H1 (cell line): ENCODE measurements around the gene ZSCAN21. TPM values are rescaled to one million over a fixed set of nuclear protein-coding genes. Genes with fewer than 3 reads are reported as not detected.
A peak's percentile ranks its signal among the peaks of the same experiment; 100 is the strongest.

Experiments used
- CTCF ChIA-PET: fragments of 300-600 bp; sonication (Branson Sonifier 250); formaldehyde crosslinking; loops from one replicate; lab custom pipeline; 2021; ENCODE audit not compliant: partially characterized antibody; lab: Charles Lee
- POLR2A ChIA-PET: fragments of 300-600 bp; sonication (Branson Sonifier 250); formaldehyde crosslinking; loops from one replicate; lab custom pipeline; 2021; ENCODE audit warnings: inconsistent platforms; ENCODE audit not compliant: partially characterized antibody; lab: Charles Lee
- DNase-seq, 2 experiments: peaks; one replicate each; pipeline versions ENCODE4 v3.0.0 to v3.0.0-alpha.2; 2010 to 2022; ENCODE audit warnings: low spot score in 2 of 2, low read depth in 1 of 2, mixed read lengths in 1 of 2
- FAIRE-seq: peaks from 2 replicates; lab custom pipeline; 2011; peaks lifted over from hg19 to GRCh38; lab: Jason Lieb, UNC
- H2AFZ ChIP-seq: 2 replicates; pipeline ENCODE4 v1.8.1; 2012; ENCODE audit warnings: low read length, inconsistent platforms
- H2AK5ac ChIP-seq: 2 replicates; pipeline ENCODE4 v1.6.1; 2013; ENCODE audit warnings: low read depth, low read length
- H2BK120ac ChIP-seq: replicated peaks from 2 replicates; pipeline ENCODE3; 2013; ENCODE audit warnings: low read depth, low read length, inconsistent platforms
- H2BK12ac ChIP-seq: 2 replicates; pipeline ENCODE4 v1.6.1; 2013; ENCODE audit warnings: low read depth, low read length
- H2BK15ac ChIP-seq: 2 replicates; pipeline ENCODE4 v1.6.1; 2013; ENCODE audit warnings: low read length
- H2BK20ac ChIP-seq: 2 replicates; pipeline ENCODE4 v1.6.1; 2013; ENCODE audit warnings: low read length
- H2BK5ac ChIP-seq: 2 replicates; pipeline ENCODE4 v1.6.1; 2013; ENCODE audit warnings: low read depth, low read length
- H3K14ac ChIP-seq: 2 replicates; pipeline ENCODE4 v1.6.1; 2013; ENCODE audit warnings: inconsistent platforms; ENCODE audit not compliant: insufficient read length
- H3K18ac ChIP-seq: 2 replicates; pipeline ENCODE4 v1.6.1; 2013; ENCODE audit warnings: low read length; ENCODE audit errors: extremely low read depth
- H3K23ac ChIP-seq: 2 replicates; pipeline ENCODE4 v1.6.1; 2013; ENCODE audit warnings: inconsistent platforms; ENCODE audit not compliant: insufficient read length
- H3K23me2 ChIP-seq: 2 replicates; pipeline ENCODE4 v1.6.1; 2013; ENCODE audit warnings: low read depth, low read length
- H3K27ac ChIP-seq: 2 replicates; pipeline ENCODE4 v1.6.1; 2011; ENCODE audit warnings: low read depth, low read length, inconsistent platforms
- H3K27me3 ChIP-seq, 4 experiments: replicated peaks in 1 of 4; 1 replicate in 1 of 4; 2 replicates in 3 of 4; pipeline versions ENCODE4 v1.6.1 to v1.8.1; 2011 to 2013; ENCODE audit warnings: low read length in 3 of 4, mild to moderate bottlenecking in 3 of 4, inconsistent platforms in 2 of 4, mixed read lengths in 2 of 4, moderate library complexity in 1 of 4; ENCODE audit not compliant: control insufficient read depth in 3 of 4, insufficient read depth in 3 of 4; ENCODE audit errors: extremely low read depth in 1 of 4
- H3K36me3 ChIP-seq, 4 experiments: 2 replicates each; pipeline versions ENCODE4 v1.6.1 to v1.8.1; 2011 to 2013; ENCODE audit warnings: mild to moderate bottlenecking in 4 of 4, low read length in 3 of 4, moderate library complexity in 2 of 4, control low read depth in 1 of 4, inconsistent platforms in 1 of 4; ENCODE audit not compliant: insufficient read depth in 4 of 4, control insufficient read depth in 2 of 4
- H3K4ac ChIP-seq: replicated peaks from 2 replicates; pipeline ENCODE3; 2013; ENCODE audit warnings: low read length, low read depth, mixed read lengths, inconsistent platforms; ENCODE audit not compliant: insufficient read length
- H3K4me1 ChIP-seq, 4 experiments: replicated peaks in 1 of 4; 1 replicate in 1 of 4; 2 replicates in 3 of 4; pipeline versions ENCODE4 v1.6.1 to v1.8.1; 2011 to 2013; ENCODE audit warnings: low read length in 3 of 4, inconsistent platforms in 2 of 4, mixed read lengths in 1 of 4; ENCODE audit not compliant: insufficient read depth in 4 of 4, control insufficient read depth in 3 of 4
- H3K4me2 ChIP-seq, 2 experiments: 2 replicates each; pipeline versions ENCODE4 v1.6.1 to v1.8.1; 2011 to 2013; ENCODE audit warnings: low read depth in 2 of 2, low read length in 2 of 2, control low read depth in 1 of 2, inconsistent platforms in 1 of 2, mild to moderate bottlenecking in 1 of 2; ENCODE audit not compliant: insufficient read depth in 1 of 2
- H3K4me3 ChIP-seq, 4 experiments: fragments of 200-600, 300-600 bp in 1 of 4; sonication (generic), shearing (Covaris generic), sonication (Bioruptor Twin) in 1 of 4; 2 replicates each; pipeline versions ENCODE4 v1.5.1 to v1.8.1; 2011 to 2016; ENCODE audit warnings: low read length in 4 of 4, low read depth in 3 of 4, control low read depth in 2 of 4, inconsistent platforms in 2 of 4, mild to moderate bottlenecking in 2 of 4, mixed read lengths in 1 of 4, moderate library complexity in 1 of 4; ENCODE audit not compliant: insufficient read depth in 2 of 4; ENCODE audit errors: extremely low read depth in 1 of 4
- H3K56ac ChIP-seq: replicated peaks from 2 replicates; pipeline ENCODE3; 2013; ENCODE audit warnings: low read depth, mild to moderate bottlenecking, mixed read lengths, low read length, inconsistent platforms; ENCODE audit not compliant: insufficient read length
- H3K79me1 ChIP-seq: 2 replicates; pipeline ENCODE4 v1.6.1; 2013; ENCODE audit warnings: low read depth, low read length, control low read depth
- H3K79me2 ChIP-seq, 2 experiments: 2 replicates each; pipeline versions ENCODE4 v1.6.1 to v1.8.1; 2012 to 2013; ENCODE audit warnings: low read length in 2 of 2, mild to moderate bottlenecking in 2 of 2, inconsistent platforms in 1 of 2; ENCODE audit not compliant: insufficient read depth in 2 of 2, control insufficient read depth in 1 of 2
- H3K9ac ChIP-seq, 4 experiments: replicated peaks in 1 of 4; 1 replicate in 1 of 4; 2 replicates in 3 of 4; pipeline versions ENCODE4 v1.6.1 to v1.8.1; 2011 to 2013; ENCODE audit warnings: low read depth in 3 of 4, low read length in 3 of 4, control low read depth in 2 of 4, mild to moderate bottlenecking in 2 of 4, moderate library complexity in 2 of 4, inconsistent platforms in 1 of 4; ENCODE audit errors: extremely low read depth in 1 of 4
- H3K9me3 ChIP-seq, 2 experiments: 2 replicates each; pipeline versions ENCODE4 v1.6.1 to v1.8.1; 2012 to 2013; ENCODE audit warnings: mild to moderate bottlenecking in 2 of 2, moderate library complexity in 2 of 2, control low read depth in 1 of 2, inconsistent platforms in 1 of 2, low read depth in 1 of 2, low read length in 1 of 2, mixed read lengths in 1 of 2; ENCODE audit not compliant: insufficient read depth in 2 of 2
- H4K20me1 ChIP-seq, 2 experiments: replicated peaks in 1 of 2; 2 replicates each; pipeline versions ENCODE3 to v1.8.1; 2011 to 2013; ENCODE audit warnings: inconsistent platforms in 2 of 2, low read length in 2 of 2, mild to moderate bottlenecking in 1 of 2; ENCODE audit not compliant: insufficient read depth in 2 of 2, control insufficient read depth in 1 of 2
- H4K5ac ChIP-seq: 2 replicates; pipeline ENCODE4 v1.6.1; 2013; ENCODE audit warnings: low read length, low read depth, mixed read lengths, inconsistent platforms; ENCODE audit not compliant: insufficient read length
- H4K8ac ChIP-seq: 2 replicates; pipeline ENCODE4 v1.8.0; 2013; ENCODE audit warnings: mild to moderate bottlenecking, moderate library complexity, low read length, inconsistent platforms; ENCODE audit not compliant: insufficient read depth; ENCODE audit errors: extremely low read depth
- H4K91ac ChIP-seq: replicated peaks from 2 replicates; pipeline ENCODE3; 2013; ENCODE audit warnings: low read length, mixed read lengths, inconsistent platforms; ENCODE audit not compliant: insufficient read length
- BACH1 ChIP-seq: IDR thresholded peaks from 2 replicates; pipeline ENCODE4 v1.6.1; 2012; ENCODE audit warnings: low read length, improper control_type of control experiment
- CBX5 ChIP-seq: fragments of 300-800, 300-1000 bp; sonication (generic); IDR thresholded peaks from 2 replicates; pipeline ENCODE4 v1.7.1; 2016; ENCODE audit warnings: antibody characterized with exemption, low read length, low read depth
- CEBPB ChIP-seq: IDR thresholded peaks from 2 replicates; pipeline ENCODE4 v1.6.1; 2012; ENCODE audit warnings: low read depth, low read length
- CHD1 ChIP-seq: IDR thresholded peaks from 2 replicates; pipeline ENCODE4 v1.6.1; 2012; ENCODE audit warnings: low read depth, low read length, improper control_type of control experiment
- GABPA ChIP-seq: IDR thresholded peaks from 2 replicates; pipeline ENCODE4 v1.6.1; 2011; ENCODE audit warnings: mild to moderate bottlenecking, low read length, moderate library complexity, borderline replicate concordance; ENCODE audit not compliant: insufficient read depth
- KDM4A ChIP-seq: IDR thresholded peaks from one replicate; pipeline ENCODE4 v1.7.1; 2012; ENCODE audit warnings: low read depth, mild to moderate bottlenecking, moderate library complexity, low read length, inconsistent platforms; ENCODE audit not compliant: severe bottlenecking
- PHF8 ChIP-seq: fragments of 200-600 bp; sonication (generic); conservative IDR thresholded peaks from 2 replicates; pipeline ENCODE4 v1.7.1; 2012; ENCODE audit warnings: low read depth, mild to moderate bottlenecking, inconsistent platforms, low read length, moderate library complexity
- RXRA ChIP-seq: IDR thresholded peaks from 2 replicates; pipeline ENCODE4 v1.6.1; 2011; ENCODE audit warnings: low read depth, mild to moderate bottlenecking, low read length, moderate library complexity; ENCODE audit not compliant: insufficient read depth
- WGBS, 2 experiments: shearing (Covaris generic) in 1 of 2; methylation state at CpG; one replicate each; pipeline versions ENCODE4 v1.1.6 to v1.1.7; 2013 to 2015; ENCODE audit warnings: low lambda C conversion rate in 2 of 2, mixed read lengths in 2 of 2, inconsistent platforms in 1 of 2, low coverage in 1 of 2, missing lambda C conversion rate in 1 of 2; ENCODE audit not compliant: insufficient replicate concordance in 2 of 2, insufficient coverage in 1 of 2, insufficient read length in 1 of 2; ENCODE audit errors: extremely low coverage in 1 of 2, missing lambda C conversion rate in 1 of 2; 5-methylcytosine and 5-hydroxymethylcytosine counted together
- polyA plus RNA-seq, 7 experiments: library from polyadenylated mRNA; depleted of rRNA in 3 of 7; stranded (reverse) in 5 of 7; unstranded in 2 of 7; fragments of >200 nt in 5 of 7; fragments of 200-250 nt in 2 of 7; gene quantifications; 1 replicate in 5 of 7; 2 replicates in 1 of 7; 4 replicates in 1 of 7; pipeline versions ENCODE4 v1.2.1 to v1.2.3, GENCODE V29; 2011 to 2013; ENCODE audit warnings: missing spikeins in 2 of 7, mixed read lengths in 2 of 7
- total RNA-seq: library from RNA; stranded (reverse); fragmentation: NEBNext Ultra II Directional; extraction: Animal tissue kit (Norgen Biotek cat#: 25700); gene quantifications from 2 replicates; pipeline ENCODE4 v1.2.1, GENCODE V29; 2021
- TF ChIP-seq, protein P1 (sequence below): IDR thresholded peaks from 2 replicates; pipeline ENCODE4 v1.6.1; 2012; ENCODE audit warnings: low read length, inconsistent platforms

Gene ZSCAN21
- total and polyA plus RNA-seq, 2 of the 8 experiments (the other 6 are each of a cell fraction or from before 2014, with no cell fraction given): 15.4 to 26.1 TPM

GRCh38 chr7:100101016-100101862 lies 51.7 kb downstream of the ZSCAN21 start, which contains the start of the genes AP4M1 and MCM7:
AP4M1 (plus strand) TSS chr7:100101643; CDS start chr7:100101715, 72 bp downstream.
MCM7 (minus strand) TSS chr7:100101397; CDS start chr7:100101294, 103 bp downstream.
- whole genome bisulfite sequencing, 2 experiments: 1% methylated on average over 61 of the region's 80 CpGs; no CpG with 5 or more reads in 1 of the 2 experiments
- DNase-seq: peak; percentile 94 to 98
- H3K9ac ChIP-seq: peak within 1 kb of the TSS; percentile 98 to 100 (median 100)
- FAIRE-seq: no peak
- H3K4me3 ChIP-seq: peak within 1 kb of the TSS; percentile 76 to 97 (median 84)
- H4K8ac ChIP-seq: peak within 1 kb of the TSS; percentile 100
- H3K36me3 ChIP-seq: peaks cover 32 to 46% (median 34%) of the 10 kb centered on the region in 4 experiments
- peak within 1 kb of the TSS; percentile 99 for H4K91ac ChIP-seq
- no peaks in the 10 kb centered on the region for H3K9me3 ChIP-seq
- H3K4me1 ChIP-seq: peaks cover 0 to 8% (median 3%) of the 10 kb centered on the region in 4 experiments; a peak in 3 of 7 replicates
- ChIA-PET CTCF (interaction anchor here (0.6 to 5.9 kb wide), 8 partner anchors 9 to 29 kb away, joined by 3 to 55 read pairs (median 5); partner anchors contain the start of gene MBLAC1), POLR2A (interaction anchor here (0.6 to 20.0 kb wide), 50 partner anchors 13 to 789 kb away, joined by 3 to 722 read pairs (median 4); partner anchors contain the start of genes AZGP1, BUD31, CNPY4 and COPS6)
- H2BK12ac ChIP-seq: peak within 1 kb of the TSS; percentile 18; the same call in 1 of the 2 replicates
- H2BK20ac ChIP-seq: no peak within 1 kb of the TSS
- H3K4me2 ChIP-seq: peak within 1 kb of the TSS; percentile 77 to 85
- H3K27me3 ChIP-seq: no peaks in the 10 kb centered on the region
- no peak within 1 kb of the TSS for H3K14ac ChIP-seq
- H3K23me2 ChIP-seq: no peaks in the 10 kb centered on the region; the same call in 1 of the 2 replicates
- peak within 1 kb of the TSS; percentile 98 for H3K27ac ChIP-seq
- peak within 1 kb of the TSS; percentile 99 for H3K4ac ChIP-seq
- peak within 1 kb of the TSS; percentile 66 for H2AK5ac ChIP-seq
- peak within 1 kb of the TSS; percentile 92; the same call in 1 of the 2 replicates for H2BK15ac ChIP-seq
- H3K79me1 ChIP-seq: peaks cover 8% of the 10 kb centered on the region
- no peak within 1 kb of the TSS for H2AFZ ChIP-seq
- no peak within 1 kb of the TSS for H2BK120ac ChIP-seq
- peak within 1 kb of the TSS; percentile 97 for H2BK5ac ChIP-seq
- no peak within 1 kb of the TSS for H3K23ac ChIP-seq
- H4K5ac ChIP-seq: peak within 1 kb of the TSS; percentile 99
- H4K20me1 ChIP-seq: peaks cover 8 to 13% of the 10 kb centered on the region in 2 experiments
- H3K56ac ChIP-seq: peak within 1 kb of the TSS; percentile 91
- H3K79me2 ChIP-seq: peaks cover 9 to 49% of the 10 kb centered on the region in 2 experiments
- peak within 1 kb of the TSS; percentile 99 for H3K18ac ChIP-seq
- TF ChIP-seq RXRA (no peak), CHD1 (peak; percentile 74; the same call in 1 of the 2 replicates), GABPA (no peak), BACH1 (no peak), PHF8 (peak; percentile 87), CBX5 (no peak), KDM4A (no peak), CEBPB (no peak)
- TF ChIP-seq, protein P1, sequence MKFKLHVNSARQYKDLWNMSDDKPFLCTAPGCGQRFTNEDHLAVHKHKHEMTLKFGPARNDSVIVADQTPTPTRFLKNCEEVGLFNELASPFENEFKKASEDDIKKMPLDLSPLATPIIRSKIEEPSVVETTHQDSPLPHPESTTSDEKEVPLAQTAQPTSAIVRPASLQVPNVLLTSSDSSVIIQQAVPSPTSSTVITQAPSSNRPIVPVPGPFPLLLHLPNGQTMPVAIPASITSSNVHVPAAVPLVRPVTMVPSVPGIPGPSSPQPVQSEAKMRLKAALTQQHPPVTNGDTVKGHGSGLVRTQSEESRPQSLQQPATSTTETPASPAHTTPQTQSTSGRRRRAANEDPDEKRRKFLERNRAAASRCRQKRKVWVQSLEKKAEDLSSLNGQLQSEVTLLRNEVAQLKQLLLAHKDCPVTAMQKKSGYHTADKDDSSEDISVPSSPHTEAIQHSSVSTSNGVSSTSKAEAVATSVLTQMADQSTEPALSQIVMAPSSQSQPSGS: 0 out of 2 replicates have a peak, but pooled peaks have one; percentile 23
